Endothelial cell of umbilical vein (primary cell): Measurements from ENCODE around the gene OR10D3.

Experiments
- CTCF ChIP-seq, 2 donors: IDR thresholded peaks; 1 replicate in 1 of 2; 2 replicates in 1 of 2; pipeline ENCODE4 v1.5.1; 2011; ENCODE audit warnings: low read length in 2 of 2, mild to moderate bottlenecking in 2 of 2, moderate library complexity in 2 of 2, control low read depth in 1 of 2, inconsistent platforms in 1 of 2, low read depth in 1 of 2; ENCODE audit not compliant: insufficient read depth in 1 of 2; ENCODE audit errors: extremely low read depth in 1 of 2
- GATA2 ChIP-seq: IDR thresholded peaks from 2 replicates; pipeline ENCODE4 v1.7.0; 2011; ENCODE audit warnings: low read depth, mild to moderate bottlenecking, moderate library complexity, mixed read lengths, low read length; ENCODE audit not compliant: insufficient read length, insufficient read depth
- JUN ChIP-seq: IDR thresholded peaks from 2 replicates; pipeline ENCODE4 v1.6.1; 2011; ENCODE audit warnings: borderline replicate concordance, low read depth; ENCODE audit not compliant: insufficient read length, insufficient read depth
- MAX ChIP-seq: IDR thresholded peaks from 2 replicates; pipeline ENCODE4 v1.6.1; 2011; ENCODE audit not compliant: insufficient read depth, insufficient read length
- MYC ChIP-seq: IDR thresholded peaks from one replicate; pipeline ENCODE4 v1.6.1; 2011; ENCODE audit warnings: mild to moderate bottlenecking, low read depth, low read length
- POLR2A ChIP-seq: IDR thresholded peaks from 2 replicates; pipeline ENCODE4 v1.6.1; 2012; ENCODE audit warnings: low read depth, mild to moderate bottlenecking, control low read depth, low read length
- POLR2AphosphoS5 ChIP-seq: IDR thresholded peaks from 2 replicates; pipeline ENCODE4 v1.6.1; 2012; ENCODE audit warnings: low read depth, mild to moderate bottlenecking, control low read depth, low read length, moderate library complexity; ENCODE audit not compliant: insufficient read depth

GRCh38 chr11:124176925-124177715 lies 6.0 kb upstream of the OR10D3 start:
- TF ChIP-seq CTCF (IDR thresholded peaks at IDR 0.05; ENCODE audit: extremely low read depth in 1 of 2, insufficient read depth in 1 of 2, low read depth in 1 of 2, low read length in 2 of 2) = no peak
- TF ChIP-seq POLR2AphosphoS5 = no peak
- TF ChIP-seq POLR2A = no peak
- TF ChIP-seq GATA2 = no peak
- no peak for TF ChIP-seq JUN
- no peak for TF ChIP-seq MYC
- no peak for TF ChIP-seq MAX
